Erythroblast (primary cell): ENCODE measurements around the gene ACADS.

Experiments
- GATA1 ChIP-seq: IDR thresholded peaks from 2 replicates; pipeline ENCODE4 v1.6.1; 2011; ENCODE audit warnings: low read depth, mild to moderate bottlenecking, control low read depth, low read length, moderate library complexity
- POLR2A ChIP-seq: IDR thresholded peaks from 2 replicates; pipeline ENCODE4 v1.6.1; 2011; ENCODE audit warnings: mild to moderate bottlenecking, low read length

- TF ChIP-seq POLR2A: no peak
- no peak for TF ChIP-seq GATA1
These were observed 36.5 kb downstream of the ACADS start for GRCh38 chr12:120762086-120762485.
